ENCODE results near the gene SPP2.

GRCh38 chr2:234110219-234110618 is 59.7 kb downstream of the SPP2 start:
- TF ChIP-seq CTCF (IDR thresholded peaks at IDR 0.05): no peak
- no peak for TF ChIP-seq POLR2A (IDR thresholded peaks at IDR 0.05)
- no peak for TF ChIP-seq EP300 (IDR thresholded peaks at IDR 0.05)

Measured in tibial nerve (tissue), 4 donors.